ENCODE measurements around the gene RAD51B. TPM values are rescaled to one million over a fixed set of nuclear protein-coding genes. Genes with fewer than 3 reads are reported as not detected.

The RAD51B gene
- total and polyA plus RNA-seq, 2 of the 13 experiments (the other 11 are each of a cell fraction or from before 2014, with no cell fraction given): 7.0 to 9.5 TPM

DNA sequence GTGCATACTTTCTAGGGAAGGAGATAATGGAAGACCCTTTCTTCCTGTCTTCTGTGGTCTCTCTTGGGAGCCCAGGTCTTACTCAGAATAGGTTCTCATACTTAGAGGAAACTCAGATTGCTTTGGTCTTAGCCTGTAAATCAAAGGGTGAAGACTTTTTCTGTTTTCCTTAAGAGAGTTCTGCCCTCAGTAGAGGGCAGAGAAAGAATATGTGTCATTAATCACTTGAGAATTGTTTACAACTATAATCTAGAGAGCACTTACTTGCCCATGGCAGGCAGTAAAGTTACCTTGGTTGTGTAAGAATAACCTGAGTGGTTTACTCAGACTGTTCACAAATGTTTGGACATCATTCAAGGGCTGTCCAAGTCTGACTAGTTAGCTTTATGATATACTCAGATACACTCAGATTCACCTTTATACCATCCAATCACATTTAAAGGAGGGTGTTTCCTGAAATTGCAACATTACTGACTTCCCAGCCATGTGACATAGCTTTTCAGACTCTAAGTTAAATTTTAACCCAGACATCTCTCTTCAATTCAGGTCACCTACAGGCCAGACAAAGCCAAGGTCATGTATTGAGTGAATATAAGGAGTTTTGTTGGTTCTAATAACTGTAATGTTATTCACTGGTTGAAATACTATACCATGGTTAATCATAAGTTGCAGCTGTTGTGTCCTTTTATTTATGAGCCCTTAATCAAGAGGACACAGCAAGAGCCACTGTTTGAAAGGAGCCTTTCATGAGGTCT lies 372.2 kb downstream of the RAD51B start (continued):
- TF ChIP-seq, protein P1, sequence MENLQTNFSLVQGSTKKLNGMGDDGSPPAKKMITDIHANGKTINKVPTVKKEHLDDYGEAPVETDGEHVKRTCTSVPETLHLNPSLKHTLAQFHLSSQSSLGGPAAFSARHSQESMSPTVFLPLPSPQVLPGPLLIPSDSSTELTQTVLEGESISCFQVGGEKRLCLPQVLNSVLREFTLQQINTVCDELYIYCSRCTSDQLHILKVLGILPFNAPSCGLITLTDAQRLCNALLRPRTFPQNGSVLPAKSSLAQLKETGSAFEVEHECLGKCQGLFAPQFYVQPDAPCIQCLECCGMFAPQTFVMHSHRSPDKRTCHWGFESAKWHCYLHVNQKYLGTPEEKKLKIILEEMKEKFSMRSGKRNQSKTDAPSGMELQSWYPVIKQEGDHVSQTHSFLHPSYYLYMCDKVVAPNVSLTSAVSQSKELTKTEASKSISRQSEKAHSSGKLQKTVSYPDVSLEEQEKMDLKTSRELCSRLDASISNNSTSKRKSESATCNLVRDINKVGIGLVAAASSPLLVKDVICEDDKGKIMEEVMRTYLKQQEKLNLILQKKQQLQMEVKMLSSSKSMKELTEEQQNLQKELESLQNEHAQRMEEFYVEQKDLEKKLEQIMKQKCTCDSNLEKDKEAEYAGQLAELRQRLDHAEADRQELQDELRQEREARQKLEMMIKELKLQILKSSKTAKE (CRISPR knock-in tag; IDR thresholded peaks at IDR 0.05; ENCODE audit: borderline replicate concordance): peak; percentile 91
- TF ChIP-seq NR2F1 (CRISPR knock-in tag; IDR thresholded peaks at IDR 0.05) (0 out of 4 replicates have a peak, but pooled peaks of 1 of the 2 experiments have one; percentile 17), REPIN1 (CRISPR knock-in tag; IDR thresholded peaks at IDR 0.05; ENCODE audit: borderline replicate concordance, low read depth) (0 out of 2 replicates have a peak, but pooled peaks have one; percentile 24), ZNF484 (CRISPR knock-in tag; IDR thresholded peaks at IDR 0.05; ENCODE audit: borderline replicate concordance, low read depth) (no peak), PPARG (CRISPR knock-in tag; conservative IDR thresholded peaks at IDR 0.05) (peak; percentile 56; the same call in 1 of the 2 replicates), BCL6 (CRISPR knock-in tag; IDR thresholded peaks at IDR 0.05) (peak; percentile 92), POGZ (CRISPR knock-in tag; IDR thresholded peaks at IDR 0.05) (peak; percentile 73), HDAC1 (CRISPR knock-in tag; IDR thresholded peaks at IDR 0.05) (0 out of 2 replicates have a peak, but pooled peaks have one; percentile 16), RAD51 (IDR thresholded peaks at IDR 0.05; ENCODE audit: borderline replicate concordance) (0 out of 2 replicates have a peak, but pooled peaks have one; percentile 33), MIXL1 (CRISPR knock-in tag; IDR thresholded peaks at IDR 0.05) (peak; percentile 38; the same call in 1 of the 2 replicates)
- TF ChIP-seq, protein P2, sequence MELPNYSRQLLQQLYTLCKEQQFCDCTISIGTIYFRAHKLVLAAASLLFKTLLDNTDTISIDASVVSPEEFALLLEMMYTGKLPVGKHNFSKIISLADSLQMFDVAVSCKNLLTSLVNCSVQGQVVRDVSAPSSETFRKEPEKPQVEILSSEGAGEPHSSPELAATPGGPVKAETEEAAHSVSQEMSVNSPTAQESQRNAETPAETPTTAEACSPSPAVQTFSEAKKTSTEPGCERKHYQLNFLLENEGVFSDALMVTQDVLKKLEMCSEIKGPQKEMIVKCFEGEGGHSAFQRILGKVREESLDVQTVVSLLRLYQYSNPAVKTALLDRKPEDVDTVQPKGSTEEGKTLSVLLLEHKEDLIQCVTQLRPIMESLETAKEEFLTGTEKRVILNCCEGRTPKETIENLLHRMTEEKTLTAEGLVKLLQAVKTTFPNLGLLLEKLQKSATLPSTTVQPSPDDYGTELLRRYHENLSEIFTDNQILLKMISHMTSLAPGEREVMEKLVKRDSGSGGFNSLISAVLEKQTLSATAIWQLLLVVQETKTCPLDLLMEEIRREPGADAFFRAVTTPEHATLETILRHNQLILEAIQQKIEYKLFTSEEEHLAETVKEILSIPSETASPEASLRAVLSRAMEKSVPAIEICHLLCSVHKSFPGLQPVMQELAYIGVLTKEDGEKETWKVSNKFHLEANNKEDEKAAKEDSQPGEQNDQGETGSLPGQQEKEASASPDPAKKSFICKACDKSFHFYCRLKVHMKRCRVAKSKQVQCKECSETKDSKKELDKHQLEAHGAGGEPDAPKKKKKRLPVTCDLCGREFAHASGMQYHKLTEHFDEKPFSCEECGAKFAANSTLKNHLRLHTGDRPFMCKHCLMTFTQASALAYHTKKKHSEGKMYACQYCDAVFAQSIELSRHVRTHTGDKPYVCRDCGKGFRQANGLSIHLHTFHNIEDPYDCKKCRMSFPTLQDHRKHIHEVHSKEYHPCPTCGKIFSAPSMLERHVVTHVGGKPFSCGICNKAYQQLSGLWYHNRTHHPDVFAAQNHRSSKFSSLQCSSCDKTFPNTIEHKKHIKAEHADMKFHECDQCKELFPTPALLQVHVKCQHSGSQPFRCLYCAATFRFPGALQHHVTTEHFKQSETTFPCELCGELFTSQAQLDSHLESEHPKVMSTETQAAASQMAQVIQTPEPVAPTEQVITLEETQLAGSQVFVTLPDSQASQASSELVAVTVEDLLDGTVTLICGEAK (IDR thresholded peaks at IDR 0.05): no peak
- TF ChIP-seq, protein P2 (CRISPR knock-in tag; IDR thresholded peaks at IDR 0.05): no peak
- TF ChIP-seq, protein P3, sequence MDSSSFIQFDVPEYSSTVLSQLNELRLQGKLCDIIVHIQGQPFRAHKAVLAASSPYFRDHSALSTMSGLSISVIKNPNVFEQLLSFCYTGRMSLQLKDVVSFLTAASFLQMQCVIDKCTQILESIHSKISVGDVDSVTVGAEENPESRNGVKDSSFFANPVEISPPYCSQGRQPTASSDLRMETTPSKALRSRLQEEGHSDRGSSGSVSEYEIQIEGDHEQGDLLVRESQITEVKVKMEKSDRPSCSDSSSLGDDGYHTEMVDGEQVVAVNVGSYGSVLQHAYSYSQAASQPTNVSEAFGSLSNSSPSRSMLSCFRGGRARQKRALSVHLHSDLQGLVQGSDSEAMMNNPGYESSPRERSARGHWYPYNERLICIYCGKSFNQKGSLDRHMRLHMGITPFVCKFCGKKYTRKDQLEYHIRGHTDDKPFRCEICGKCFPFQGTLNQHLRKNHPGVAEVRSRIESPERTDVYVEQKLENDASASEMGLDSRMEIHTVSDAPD (CRISPR knock-in tag; IDR thresholded peaks at IDR 0.05): peak; percentile 42; the same call in 1 of the 2 replicates
- TF ChIP-seq, protein P4, sequence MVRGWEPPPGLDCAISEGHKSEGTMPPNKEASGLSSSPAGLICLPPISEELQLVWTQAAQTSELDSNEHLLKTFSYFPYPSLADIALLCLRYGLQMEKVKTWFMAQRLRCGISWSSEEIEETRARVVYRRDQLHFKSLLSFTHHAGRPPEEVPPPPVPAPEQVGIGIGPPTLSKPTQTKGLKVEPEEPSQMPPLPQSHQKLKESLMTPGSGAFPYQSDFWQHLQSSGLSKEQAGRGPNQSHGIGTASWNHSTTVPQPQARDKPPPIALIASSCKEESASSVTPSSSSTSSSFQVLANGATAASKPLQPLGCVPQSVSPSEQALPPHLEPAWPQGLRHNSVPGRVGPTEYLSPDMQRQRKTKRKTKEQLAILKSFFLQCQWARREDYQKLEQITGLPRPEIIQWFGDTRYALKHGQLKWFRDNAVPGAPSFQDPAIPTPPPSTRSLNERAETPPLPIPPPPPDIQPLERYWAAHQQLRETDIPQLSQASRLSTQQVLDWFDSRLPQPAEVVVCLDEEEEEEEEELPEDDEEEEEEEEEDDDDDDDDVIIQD (CRISPR knock-in tag; IDR thresholded peaks at IDR 0.05; ENCODE audit: low read depth): peak; percentile 98

Data from HepG2 (cell line).